ENCODE results near the gene THEM4.

The THEM4 gene

GRCh38 chr1:151839082-151839412, 70.3 kb downstream of the THEM4 start:
- no peak for DNase-seq (ENCODE audit: low read depth in 1 of 2, low spot score in 1 of 2)

GRCh38 chr1:151838222-151839081, 70.9 kb downstream of the THEM4 start:
- no peak for DNase-seq (ENCODE audit: low read depth in 1 of 2, low spot score in 1 of 2)

- DNase-seq (ENCODE audit: low read depth in 1 of 2, low spot score in 1 of 2), result no peak
Observed at GRCh38 chr1:151837884-151838221, 71.5 kb downstream of the THEM4 start.

GRCh38 chr1:151837197-151837596, 72.1 kb downstream of the THEM4 start:
- DNase-seq (ENCODE audit: low read depth in 1 of 2, low spot score in 1 of 2), result no peak

GRCh38 chr1:151835596-151835995, 73.7 kb downstream of the THEM4 start:
- no peak for DNase-seq (ENCODE audit: low read depth in 1 of 2, low spot score in 1 of 2)

- DNase-seq (ENCODE audit: low read depth in 1 of 2, low spot score in 1 of 2), result no peak
Observed at GRCh38 chr1:151834239-151834638, 75.1 kb downstream of the THEM4 start.

GRCh38 chr1:151833172-151833900, 76.0 kb downstream of the THEM4 start:
- DNase-seq (ENCODE audit: low read depth in 1 of 2, low spot score in 1 of 2), result no peak

GRCh38 chr1:151832318-151832980, 76.9 kb downstream of the THEM4 start:
- no peak for DNase-seq (ENCODE audit: low read depth in 1 of 2, low spot score in 1 of 2)

- DNase-seq (ENCODE audit: low read depth in 1 of 2, low spot score in 1 of 2), result no peak
Observed at GRCh38 chr1:151831605-151832004, 77.7 kb downstream of the THEM4 start, which contains the start of gene RORC. Gene RORC (minus strand): TSS chr1:151831802. CDS start chr1:151831764, 38 bp downstream.

- DNase-seq (ENCODE audit: low read depth in 1 of 2, low spot score in 1 of 2), result no peak
Observed at GRCh38 chr1:151831256-151831591, 78.1 kb downstream of the THEM4 start.

- DNase-seq (ENCODE audit: low read depth in 1 of 2, low spot score in 1 of 2), result no peak
Observed at GRCh38 chr1:151830055-151830454, 79.3 kb downstream of the THEM4 start.

- DNase-seq (ENCODE audit: low read depth in 1 of 2, low spot score in 1 of 2), result no peak
Observed at GRCh38 chr1:151829352-151830046, 79.8 kb downstream of the THEM4 start.

GRCh38 chr1:151828921-151829320, 80.4 kb downstream of the THEM4 start:
- DNase-seq (ENCODE audit: low read depth in 1 of 2, low spot score in 1 of 2), result no peak

- DNase-seq (ENCODE audit: low read depth in 1 of 2, low spot score in 1 of 2), result no peak
Observed at GRCh38 chr1:151827853-151828252, 81.5 kb downstream of the THEM4 start.

GRCh38 chr1:151825751-151826660, 83.3 kb downstream of the THEM4 start:
- no peak for DNase-seq (ENCODE audit: low read depth in 1 of 2, low spot score in 1 of 2)

- no peak for DNase-seq (ENCODE audit: low read depth in 1 of 2, low spot score in 1 of 2)
Observed at GRCh38 chr1:151825204-151825603, 84.1 kb downstream of the THEM4 start.
